Testis (tissue), 2 donors: ENCODE results near the gene BMPR1B.

Experiments
- POLR2A ChIP-seq: fragments of 450-650 bp; IDR thresholded peaks from one replicate; pipeline ENCODE4 v1.6.1; 2017; ENCODE audit warnings: antibody characterized with exemption, mild to moderate bottlenecking, moderate library complexity
- TF ChIP-seq, protein P1 (sequence below), 3 experiments: fragments of 450-650 bp in 2 of 3; fragments of 200-600 bp in 1 of 3; sonication (generic) in 1 of 3; IDR thresholded peaks; one replicate each; pipeline ENCODE4 v1.5.1; 2016 to 2019; ENCODE audit warnings: antibody characterized with exemption in 3 of 3, mild to moderate bottlenecking in 2 of 3, moderate library complexity in 1 of 3

DNA sequence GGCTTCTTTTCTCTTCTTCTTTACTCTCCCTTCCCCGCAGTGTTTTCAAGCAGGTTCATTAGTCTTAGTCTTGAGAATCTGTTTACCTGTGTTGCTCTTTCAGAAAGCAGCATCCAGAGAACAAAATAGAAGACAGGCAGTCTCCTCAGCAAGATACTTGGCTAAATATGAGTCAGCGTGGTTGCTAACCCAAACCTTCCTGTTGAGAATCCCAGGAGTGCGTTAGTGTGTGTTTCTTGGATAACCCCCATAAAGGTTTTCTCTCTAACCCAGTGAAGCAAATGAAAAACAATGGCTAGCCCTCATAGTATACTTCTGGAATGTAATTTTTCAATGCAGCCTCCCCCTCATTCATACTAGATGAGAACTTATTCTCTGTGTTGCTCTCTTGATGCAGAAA is 41.1 kb downstream of the BMPR1B start:
- TF ChIP-seq POLR2A = no peak
- TF ChIP-seq, protein P1, sequence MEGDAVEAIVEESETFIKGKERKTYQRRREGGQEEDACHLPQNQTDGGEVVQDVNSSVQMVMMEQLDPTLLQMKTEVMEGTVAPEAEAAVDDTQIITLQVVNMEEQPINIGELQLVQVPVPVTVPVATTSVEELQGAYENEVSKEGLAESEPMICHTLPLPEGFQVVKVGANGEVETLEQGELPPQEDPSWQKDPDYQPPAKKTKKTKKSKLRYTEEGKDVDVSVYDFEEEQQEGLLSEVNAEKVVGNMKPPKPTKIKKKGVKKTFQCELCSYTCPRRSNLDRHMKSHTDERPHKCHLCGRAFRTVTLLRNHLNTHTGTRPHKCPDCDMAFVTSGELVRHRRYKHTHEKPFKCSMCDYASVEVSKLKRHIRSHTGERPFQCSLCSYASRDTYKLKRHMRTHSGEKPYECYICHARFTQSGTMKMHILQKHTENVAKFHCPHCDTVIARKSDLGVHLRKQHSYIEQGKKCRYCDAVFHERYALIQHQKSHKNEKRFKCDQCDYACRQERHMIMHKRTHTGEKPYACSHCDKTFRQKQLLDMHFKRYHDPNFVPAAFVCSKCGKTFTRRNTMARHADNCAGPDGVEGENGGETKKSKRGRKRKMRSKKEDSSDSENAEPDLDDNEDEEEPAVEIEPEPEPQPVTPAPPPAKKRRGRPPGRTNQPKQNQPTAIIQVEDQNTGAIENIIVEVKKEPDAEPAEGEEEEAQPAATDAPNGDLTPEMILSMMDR (IDR thresholded peaks at IDR 0.05) = no peak
